Frontal cortex (tissue), 4 donors: ENCODE data around the gene SYNGAP1. TPM values are rescaled to one million over a fixed set of nuclear protein-coding genes. Genes with fewer than 3 reads are reported as not detected.

Source experiments
- DNase-seq, 2 donors: peaks; one replicate each; pipeline ENCODE4 v3.0.0; 2012; ENCODE audit warnings: low spot score in 2 of 2
- FAIRE-seq: peaks from 2 replicates; lab custom pipeline; 2012; peaks lifted over from hg19 to GRCh38; lab: Jason Lieb, UNC
- total RNA-seq: library from RNA; depleted of rRNA; stranded (reverse); fragments of >200 nt; gene quantifications from one replicate; pipeline ENCODE4 v1.2.3, GENCODE V29; 2014
- donor health status: control.
- donor health status: control.
- donor health status: control.

Gene SYNGAP1
- total RNA-seq, 1 donor from 2014 or later: 35.1 TPM

DNA sequence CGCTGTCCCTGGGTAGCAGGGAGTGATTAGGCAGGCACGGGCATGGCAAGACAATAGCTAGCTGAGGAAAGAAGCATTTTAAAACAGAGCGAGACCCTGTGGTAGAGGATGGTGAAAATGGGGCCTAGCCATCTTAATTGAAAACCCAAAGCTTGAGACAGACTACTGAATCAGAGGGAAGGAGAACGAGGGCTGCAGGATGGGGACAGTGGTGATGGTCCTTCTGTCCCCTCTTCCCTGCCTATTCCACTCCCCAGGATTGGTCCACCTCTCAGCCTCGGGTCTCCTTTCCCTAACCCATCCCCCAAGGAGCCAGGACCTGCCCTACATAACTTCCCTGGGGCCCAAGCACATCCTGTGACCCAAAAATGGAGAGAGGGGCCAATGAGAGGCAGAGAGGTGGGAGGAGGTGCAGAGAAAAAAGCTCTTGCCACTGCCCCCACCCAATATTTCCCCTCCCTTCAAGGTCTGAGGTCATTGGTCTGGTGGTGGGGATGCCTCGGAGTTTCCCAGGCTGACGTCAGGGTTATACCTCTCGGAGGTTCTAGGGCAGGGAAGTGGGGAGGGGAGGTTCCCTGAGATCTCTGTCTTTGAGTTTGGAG is 1.1 kb upstream of the SYNGAP1 start:
- FAIRE-seq (no peak), DNase-seq (no peak)

- FAIRE-seq: no peak
- no peak for DNase-seq
These were observed 852 bp downstream of the SYNGAP1 start for GRCh38 chr6:33420491-33421343.

DNA sequence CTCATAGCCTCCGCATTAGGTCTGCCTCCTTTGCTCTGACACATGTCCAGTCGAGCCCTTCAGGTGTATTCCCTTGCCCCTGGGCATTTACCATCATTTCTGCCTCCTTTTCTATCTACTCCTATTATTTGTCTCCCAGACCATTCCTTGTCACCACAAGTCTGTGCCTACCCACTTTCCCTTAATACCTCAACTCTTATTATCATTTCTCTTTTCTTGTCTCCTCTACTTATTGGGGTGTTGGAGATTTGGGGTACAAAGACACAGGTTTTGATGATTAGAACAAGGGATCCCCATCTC is 1.4 kb downstream of the SYNGAP1 start:
- no peak for DNase-seq
- FAIRE-seq: no peak

DNA sequence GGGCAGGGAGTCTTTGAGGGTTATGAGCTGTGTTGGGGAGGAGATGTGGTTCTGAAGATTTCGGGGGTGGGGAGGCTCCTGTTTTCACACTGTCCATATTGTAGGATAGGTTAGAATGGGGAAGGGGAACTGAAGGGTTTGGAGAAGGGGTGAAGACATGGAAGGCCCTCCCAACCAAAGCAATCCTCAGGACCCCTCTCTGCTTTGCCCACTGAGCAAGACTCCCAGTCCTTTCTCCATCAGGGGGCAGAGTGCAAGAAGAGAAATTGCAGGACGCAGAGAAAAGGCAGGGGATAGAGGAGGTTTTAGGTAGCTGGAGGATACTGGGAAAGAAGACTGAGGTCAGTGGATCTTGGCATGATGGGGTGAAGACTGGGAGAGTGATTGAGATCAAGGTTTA is 3.9 kb downstream of the SYNGAP1 start:
- FAIRE-seq (no peak), DNase-seq (no peak)

- DNase-seq (no peak), FAIRE-seq (no peak)
These were observed 5.2 kb downstream of the SYNGAP1 start for GRCh38 chr6:33424855-33425667.

DNA sequence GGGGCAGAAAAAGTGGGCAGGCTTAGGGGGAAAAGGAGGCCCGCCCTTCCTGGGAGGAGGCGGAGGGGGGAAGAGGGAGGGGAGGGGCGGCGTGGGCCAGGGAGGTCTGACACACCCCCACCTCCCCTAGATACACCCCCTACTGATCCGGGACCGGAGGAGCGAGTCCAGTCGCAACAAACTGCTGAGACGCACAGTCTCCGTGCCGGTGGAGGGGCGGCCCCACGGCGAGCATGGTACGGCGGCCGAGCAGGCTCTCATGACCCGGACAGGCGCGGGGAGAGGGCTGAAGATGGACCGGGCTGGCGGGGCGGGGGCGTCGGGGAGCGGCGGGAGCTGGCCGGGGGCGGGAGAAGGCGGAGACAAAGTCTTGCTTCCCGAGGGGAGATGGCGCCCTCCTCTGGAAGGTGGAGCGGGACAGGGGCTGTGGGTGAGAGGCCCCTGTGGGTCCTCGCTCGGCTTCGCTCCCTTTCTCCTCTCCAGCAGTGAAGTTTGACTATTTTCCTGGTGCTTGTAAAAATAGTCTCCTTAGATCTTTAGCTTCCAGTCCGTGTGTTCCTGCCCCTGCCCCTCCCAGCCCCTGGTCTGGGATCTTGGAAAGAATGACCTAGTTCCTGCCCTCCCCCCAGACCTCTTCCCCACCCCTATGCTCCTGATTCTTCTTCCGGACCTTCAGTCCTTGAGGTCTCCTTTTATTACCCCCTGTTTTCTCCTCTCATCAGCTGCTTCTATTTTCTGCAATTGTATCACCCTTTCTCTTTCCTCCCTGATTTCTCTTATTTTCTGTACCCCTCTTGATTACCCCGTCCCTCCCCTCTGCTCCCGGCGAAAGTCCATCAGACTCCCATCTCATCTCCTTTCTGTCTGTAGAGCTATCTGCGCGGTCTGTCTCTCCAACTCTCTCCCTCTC is 6.1 kb downstream of the SYNGAP1 start:
- FAIRE-seq (no peak), DNase-seq (peak; percentile 85 to 92)

DNA sequence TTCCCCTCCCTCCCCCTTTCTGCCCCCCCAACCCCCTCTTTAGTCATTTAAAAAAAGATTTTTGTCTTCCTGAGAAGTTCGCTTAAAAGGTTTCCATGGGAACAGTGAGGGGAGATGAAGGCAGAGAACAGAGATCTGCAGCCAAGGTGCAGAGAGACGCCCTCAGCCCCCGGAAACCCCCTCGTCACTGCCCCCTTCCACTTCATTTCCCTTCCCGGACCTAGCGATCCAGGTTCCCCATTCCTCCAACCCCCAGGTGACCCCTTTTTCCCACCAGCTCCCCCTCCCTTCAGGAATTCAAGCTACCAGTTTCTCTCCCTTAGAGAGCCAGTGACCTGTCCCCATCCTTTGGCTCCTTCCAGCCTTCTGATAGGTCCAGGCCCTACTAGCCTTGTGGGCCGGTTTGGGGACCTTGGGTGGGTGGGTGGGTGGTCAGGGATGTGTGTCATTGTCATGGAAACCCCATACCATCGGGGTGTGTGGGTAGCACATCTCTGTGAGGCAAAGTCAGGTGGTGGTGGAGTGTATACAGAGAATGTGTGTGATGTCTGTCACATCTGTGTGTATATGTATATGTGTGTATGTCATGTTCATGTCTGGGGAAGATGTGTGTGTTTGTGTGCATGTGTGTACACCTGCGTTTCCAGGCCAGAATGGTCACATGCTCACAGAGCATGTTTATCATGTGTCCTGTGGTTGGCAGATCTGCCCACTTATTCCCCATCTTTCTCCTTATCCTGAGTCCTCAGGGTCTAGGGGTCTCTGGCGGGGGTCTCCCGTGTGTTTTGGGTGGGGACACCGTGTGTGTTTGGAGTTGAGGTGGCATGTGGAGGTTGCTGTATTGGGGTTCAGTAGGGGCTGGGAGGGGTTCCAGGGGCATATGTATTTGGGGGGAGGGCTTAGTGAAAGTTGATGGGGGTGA is 7.0 kb downstream of the SYNGAP1 start:
- DNase-seq: no peak
- no peak for FAIRE-seq

DNA sequence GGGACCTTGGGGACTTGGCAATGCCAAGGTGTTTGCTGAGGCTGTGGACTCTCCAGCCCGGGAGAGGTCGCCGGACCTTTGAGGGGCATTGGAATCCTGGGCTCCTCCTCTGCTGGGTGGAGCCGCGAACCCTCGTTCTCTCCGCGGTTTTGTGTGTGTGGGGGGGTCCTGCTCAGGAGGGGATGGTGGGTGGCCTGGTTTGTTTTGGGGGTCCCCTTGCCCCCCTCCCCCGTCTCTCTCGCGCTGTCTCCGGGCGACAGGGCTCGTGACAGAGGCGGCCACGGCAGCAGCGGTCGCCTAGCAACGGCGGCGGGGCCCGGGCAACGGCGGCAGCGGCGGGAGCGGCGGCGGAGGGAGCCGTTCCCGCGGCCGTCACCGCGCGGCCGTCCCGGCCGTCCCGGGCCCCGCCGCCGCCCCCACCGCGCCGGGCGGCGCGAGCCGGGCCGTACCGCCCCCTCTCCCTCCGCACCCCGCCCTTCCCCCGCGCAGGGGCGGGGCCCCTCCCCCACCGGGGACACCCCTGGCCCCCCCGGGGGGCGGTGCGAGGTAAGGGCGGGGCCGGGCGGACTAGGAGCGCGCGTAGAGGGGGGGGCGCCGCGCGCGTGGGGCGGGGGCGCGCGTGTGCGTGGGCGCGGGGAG is 7.8 kb downstream of the SYNGAP1 start:
- no peak for FAIRE-seq

GRCh38 chr6:33428224-33428965 is 8.5 kb downstream of the SYNGAP1 start:
- DNase-seq: no peak
- no peak for FAIRE-seq

More for the DNA sequence above, 7.8 kb downstream of the SYNGAP1 start:
- DNase-seq: peak; percentile 79 to 90

- FAIRE-seq (no peak), DNase-seq (no peak)
These were observed 9.3 kb downstream of the SYNGAP1 start for GRCh38 chr6:33428966-33429749.

DNA sequence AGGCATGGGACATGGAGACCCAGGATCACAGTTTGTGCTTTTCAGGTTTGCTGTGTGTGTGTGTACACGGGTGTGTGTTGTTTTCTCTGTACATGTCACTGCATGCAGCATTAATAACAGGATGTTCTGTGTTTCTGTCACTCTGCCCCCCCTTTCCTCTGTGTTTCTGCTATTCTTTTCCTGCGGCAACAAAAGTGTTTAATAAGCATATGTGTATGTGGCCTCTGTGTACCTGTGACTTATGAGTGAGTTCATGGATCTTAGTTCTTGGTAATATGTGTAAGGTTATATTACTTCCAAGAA is 9.8 kb downstream of the SYNGAP1 start:
- FAIRE-seq (no peak), DNase-seq (no peak)

GRCh38 chr6:33430334-33430733 is 10.5 kb downstream of the SYNGAP1 start:
- FAIRE-seq (no peak), DNase-seq (no peak)

GRCh38 chr6:33430991-33431879 is 11.4 kb downstream of the SYNGAP1 start:
- FAIRE-seq (no peak), DNase-seq (peak; percentile 91 to 92)

- FAIRE-seq (no peak), DNase-seq (no peak)
These were observed 12.1 kb downstream of the SYNGAP1 start for GRCh38 chr6:33431880-33432541.

DNA sequence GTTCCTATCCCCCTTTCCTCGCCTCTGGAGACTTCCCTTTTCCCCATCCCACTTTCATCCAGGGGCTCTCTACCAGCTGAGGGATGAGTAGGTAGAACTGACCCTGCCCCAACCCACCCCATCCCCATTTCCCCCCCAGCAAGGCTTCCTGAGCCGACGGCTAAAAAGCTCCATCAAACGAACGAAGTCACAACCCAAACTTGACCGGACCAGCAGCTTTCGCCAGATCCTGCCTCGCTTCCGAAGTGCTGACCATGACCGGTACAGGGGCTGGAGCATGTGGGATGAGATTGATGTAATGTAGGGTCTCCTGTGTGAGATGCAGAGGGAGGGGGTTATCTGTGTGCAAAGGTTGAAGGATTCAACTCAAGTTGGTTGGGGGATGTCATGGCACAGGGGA is 12.7 kb downstream of the SYNGAP1 start:
- DNase-seq (no peak), FAIRE-seq (no peak)
